GM12878 (cell line): ENCODE results near the gene FLT1.

Experiments used
- GABPA ChIP-seq: IDR thresholded peaks from 2 replicates; pipeline ENCODE4 v1.6.1; 2014; ENCODE audit warnings: antibody characterized with exemption, low read depth, mild to moderate bottlenecking, inconsistent platforms
- TF ChIP-seq, protein P1 (sequence below), 3 experiments: IDR thresholded peaks in 2 of 3; conservative IDR thresholded peaks in 1 of 3; 2 replicates each; pipeline ENCODE4 v1.5.1; 2011; ENCODE audit warnings: low read depth in 3 of 3, low read length in 3 of 3, mild to moderate bottlenecking in 3 of 3, control low read depth in 2 of 3, moderate library complexity in 2 of 3, inconsistent platforms in 1 of 3, mixed read lengths in 1 of 3; ENCODE audit not compliant: control insufficient read depth in 2 of 3, insufficient read depth in 1 of 3; ENCODE audit errors: extremely low read depth in 1 of 3
- TF ChIP-seq, protein P2 (sequence below): IDR thresholded peaks from 2 replicates; pipeline ENCODE4 v1.6.1; 2011; ENCODE audit warnings: borderline replicate concordance, low read depth, mild to moderate bottlenecking, moderate library complexity, low read length; ENCODE audit not compliant: insufficient read depth, poor library complexity, severe bottlenecking

DNA sequence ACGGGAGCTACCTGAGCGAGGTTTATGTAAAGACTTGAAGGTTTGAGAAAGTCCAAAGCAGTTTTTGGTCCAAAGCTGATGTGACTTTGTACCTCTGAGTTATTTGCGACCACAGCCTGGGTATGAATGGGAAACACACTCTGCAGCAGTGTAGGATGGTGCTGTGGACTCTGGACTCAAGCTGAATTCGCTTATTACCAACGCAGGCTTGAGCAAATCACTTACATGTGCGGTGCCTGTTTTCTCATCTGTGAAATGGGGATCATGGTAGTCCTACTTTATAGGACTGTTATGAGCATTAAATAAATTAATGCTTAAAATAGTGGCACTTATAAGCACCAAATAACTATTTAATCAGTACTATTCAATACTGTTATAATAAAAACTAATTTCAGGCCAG is 180.0 kb downstream of the FLT1 start:
- TF ChIP-seq, protein P1, sequence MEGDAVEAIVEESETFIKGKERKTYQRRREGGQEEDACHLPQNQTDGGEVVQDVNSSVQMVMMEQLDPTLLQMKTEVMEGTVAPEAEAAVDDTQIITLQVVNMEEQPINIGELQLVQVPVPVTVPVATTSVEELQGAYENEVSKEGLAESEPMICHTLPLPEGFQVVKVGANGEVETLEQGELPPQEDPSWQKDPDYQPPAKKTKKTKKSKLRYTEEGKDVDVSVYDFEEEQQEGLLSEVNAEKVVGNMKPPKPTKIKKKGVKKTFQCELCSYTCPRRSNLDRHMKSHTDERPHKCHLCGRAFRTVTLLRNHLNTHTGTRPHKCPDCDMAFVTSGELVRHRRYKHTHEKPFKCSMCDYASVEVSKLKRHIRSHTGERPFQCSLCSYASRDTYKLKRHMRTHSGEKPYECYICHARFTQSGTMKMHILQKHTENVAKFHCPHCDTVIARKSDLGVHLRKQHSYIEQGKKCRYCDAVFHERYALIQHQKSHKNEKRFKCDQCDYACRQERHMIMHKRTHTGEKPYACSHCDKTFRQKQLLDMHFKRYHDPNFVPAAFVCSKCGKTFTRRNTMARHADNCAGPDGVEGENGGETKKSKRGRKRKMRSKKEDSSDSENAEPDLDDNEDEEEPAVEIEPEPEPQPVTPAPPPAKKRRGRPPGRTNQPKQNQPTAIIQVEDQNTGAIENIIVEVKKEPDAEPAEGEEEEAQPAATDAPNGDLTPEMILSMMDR (IDR thresholded peaks at IDR 0.05 in 2 of 3, conservative IDR thresholded peaks at IDR 0.05 in 1 of 3; ENCODE audit: control insufficient read depth in 2 of 3, extremely low read depth in 1 of 3, insufficient read depth in 1 of 3, low read depth in 3 of 3, low read length in 3 of 3): no peak
- TF ChIP-seq, protein P2, sequence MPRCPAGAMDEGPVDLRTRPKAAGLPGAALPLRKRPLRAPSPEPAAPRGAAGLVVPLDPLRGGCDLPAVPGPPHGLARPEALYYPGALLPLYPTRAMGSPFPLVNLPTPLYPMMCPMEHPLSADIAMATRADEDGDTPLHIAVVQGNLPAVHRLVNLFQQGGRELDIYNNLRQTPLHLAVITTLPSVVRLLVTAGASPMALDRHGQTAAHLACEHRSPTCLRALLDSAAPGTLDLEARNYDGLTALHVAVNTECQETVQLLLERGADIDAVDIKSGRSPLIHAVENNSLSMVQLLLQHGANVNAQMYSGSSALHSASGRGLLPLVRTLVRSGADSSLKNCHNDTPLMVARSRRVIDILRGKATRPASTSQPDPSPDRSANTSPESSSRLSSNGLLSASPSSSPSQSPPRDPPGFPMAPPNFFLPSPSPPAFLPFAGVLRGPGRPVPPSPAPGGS: no peak
- no peak for TF ChIP-seq GABPA
